Astrocyte (in vitro differentiated cells and primary cell): ENCODE results near the gene CASP10.

Source experiments
- EZH2 ChIP-seq: IDR thresholded peaks from 2 replicates; pipeline ENCODE4 v1.6.1; 2012; ENCODE audit warnings: mild to moderate bottlenecking, low read length, inconsistent platforms; ENCODE audit not compliant: insufficient read depth
- TF ChIP-seq, protein P1 (sequence below): IDR thresholded peaks from 2 replicates; pipeline ENCODE4 v1.5.1; 2011; ENCODE audit warnings: low read depth, mild to moderate bottlenecking, inconsistent platforms, low read length, moderate library complexity; ENCODE audit not compliant: insufficient read depth

DNA sequence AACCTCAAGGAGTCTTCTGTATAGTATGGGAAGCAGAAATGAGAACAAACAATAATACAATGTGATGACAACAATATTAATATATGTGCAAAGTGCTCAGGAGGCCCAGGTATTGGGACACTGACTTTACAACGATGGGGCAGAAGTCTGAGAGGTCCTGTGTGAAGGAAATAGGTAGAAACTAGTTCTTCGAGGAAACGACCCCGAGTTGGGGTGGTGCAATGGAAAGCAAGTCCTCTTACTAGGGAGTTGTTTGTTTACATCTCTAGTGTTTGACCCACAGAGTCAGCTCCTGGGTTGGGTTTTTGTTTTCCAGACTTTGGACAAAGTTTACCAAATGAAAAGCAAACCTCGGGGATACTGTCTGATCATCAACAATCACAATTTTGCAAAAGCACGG, 93.6 kb downstream of the CASP10 start:
- TF ChIP-seq, protein P1, sequence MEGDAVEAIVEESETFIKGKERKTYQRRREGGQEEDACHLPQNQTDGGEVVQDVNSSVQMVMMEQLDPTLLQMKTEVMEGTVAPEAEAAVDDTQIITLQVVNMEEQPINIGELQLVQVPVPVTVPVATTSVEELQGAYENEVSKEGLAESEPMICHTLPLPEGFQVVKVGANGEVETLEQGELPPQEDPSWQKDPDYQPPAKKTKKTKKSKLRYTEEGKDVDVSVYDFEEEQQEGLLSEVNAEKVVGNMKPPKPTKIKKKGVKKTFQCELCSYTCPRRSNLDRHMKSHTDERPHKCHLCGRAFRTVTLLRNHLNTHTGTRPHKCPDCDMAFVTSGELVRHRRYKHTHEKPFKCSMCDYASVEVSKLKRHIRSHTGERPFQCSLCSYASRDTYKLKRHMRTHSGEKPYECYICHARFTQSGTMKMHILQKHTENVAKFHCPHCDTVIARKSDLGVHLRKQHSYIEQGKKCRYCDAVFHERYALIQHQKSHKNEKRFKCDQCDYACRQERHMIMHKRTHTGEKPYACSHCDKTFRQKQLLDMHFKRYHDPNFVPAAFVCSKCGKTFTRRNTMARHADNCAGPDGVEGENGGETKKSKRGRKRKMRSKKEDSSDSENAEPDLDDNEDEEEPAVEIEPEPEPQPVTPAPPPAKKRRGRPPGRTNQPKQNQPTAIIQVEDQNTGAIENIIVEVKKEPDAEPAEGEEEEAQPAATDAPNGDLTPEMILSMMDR: no peak
- TF ChIP-seq EZH2: no peak
